HCT116 (cell line): ENCODE data around the gene TSPAN15. TPM values are rescaled to one million over a fixed set of nuclear protein-coding genes. Genes with fewer than 3 reads are reported as not detected.
A peak's percentile ranks its signal among the peaks of the same experiment; 100 is the strongest.

Source experiments
- ATAC-seq: fragments of 200-7000 bp; cut with Tn5 transposase; 2 replicates; pipeline ENCODE4 v1.9.1; 2020; ENCODE audit warnings: mild to moderate bottlenecking, moderate library complexity
- BruUV-seq: library from RNA; stranded (reverse); fragments of 400-500 nt; replicated peaks from 2 replicates; lab custom pipeline; 2021; lab: Mats Ljungman, UMichigan
- CTCF ChIA-PET: fragments of 300-600 bp; sonication (Branson Sonifier 250); formaldehyde crosslinking; loops from one replicate; lab custom pipeline; 2021; ENCODE audit warnings: antibody characterized with exemption; lab: Charles Lee
- POLR2A ChIA-PET: fragments of 300-600, 350-600 bp; sonication (Branson Sonifier 250); formaldehyde crosslinking; loops from one replicate; lab custom pipeline; 2021; ENCODE audit warnings: antibody characterized with exemption; lab: Charles Lee
- RAD21 ChIA-PET, 2 experiments: fragments of 300-600 bp; sonication (Branson Sonifier 250); formaldehyde crosslinking; loops; one replicate each; lab custom pipeline; 2023; ENCODE audit warnings: low total read pairs in 2 of 2; ENCODE audit not compliant: uncharacterized antibody in 2 of 2, unreplicated experiment in 2 of 2, low non-redundant PET in 1 of 2; lab: Charles Lee
- DNase-seq: peaks from one replicate; pipeline ENCODE4 v3.0.0-alpha.2; 2010; ENCODE audit warnings: low read depth, low spot score
- H2AFZ ChIP-seq: fragments of 200-600 bp; shearing (Covaris generic), sonication (generic); 2 replicates; pipeline ENCODE4 v1.6.1; 2017; ENCODE audit warnings: low read depth, mixed run types, mixed read lengths, antibody characterized with exemption, low read length; ENCODE audit not compliant: poor library complexity, severe bottlenecking
- H3K27ac ChIP-seq: 2 replicates; pipeline ENCODE4 v1.5.1; 2012; ENCODE audit warnings: low read depth, low read length
- H3K27me3 ChIP-seq: fragments of 200-600 bp; sonication (generic); 2 replicates; pipeline ENCODE4 v1.6.1; 2016; ENCODE audit warnings: mixed run types, low read length, mixed read lengths; ENCODE audit not compliant: insufficient read depth
- H3K36me3 ChIP-seq, 2 experiments: fragments of 200-500 bp in 1 of 2; fragments of 200-600 bp in 1 of 2; sonication (Bioruptor generic) in 1 of 2; sonication (generic) in 1 of 2; 2 replicates each; pipeline versions ENCODE4 v1.5.1 to v1.6.1; 2014 to 2016; ENCODE audit warnings: low read length in 2 of 2, inconsistent platforms in 1 of 2, mixed read lengths in 1 of 2, mixed run types in 1 of 2; ENCODE audit not compliant: insufficient read depth in 2 of 2, control insufficient read depth in 1 of 2
- H3K4me1 ChIP-seq, 2 experiments: fragments of 200-600 bp in 1 of 2; sonication (generic) in 1 of 2; 2 replicates each; pipeline versions ENCODE4 v1.5.1 to v1.6.1; 2012 to 2017; ENCODE audit warnings: low read length in 2 of 2, inconsistent platforms in 1 of 2, mild to moderate bottlenecking in 1 of 2, mixed read lengths in 1 of 2, mixed run types in 1 of 2, moderate library complexity in 1 of 2; ENCODE audit not compliant: insufficient read depth in 2 of 2, control insufficient read depth in 1 of 2
- H3K4me2 ChIP-seq: fragments of 200-600 bp; sonication (generic); 2 replicates; pipeline ENCODE4 v1.6.1; 2017; ENCODE audit warnings: mixed run types, low read length, mixed read lengths
- H3K4me3 ChIP-seq, 2 experiments: fragments of 200-600 bp in 1 of 2; sonication (generic) in 1 of 2; replicated peaks in 1 of 2; 2 replicates each; pipeline ENCODE4 v1.5.1; 2011 to 2016; ENCODE audit warnings: low read length in 2 of 2, control low read depth in 1 of 2, low read depth in 1 of 2, mild to moderate bottlenecking in 1 of 2, mixed read lengths in 1 of 2, mixed run types in 1 of 2
- H3K79me2 ChIP-seq: fragments of 200-600 bp; sonication (generic); 2 replicates; pipeline ENCODE4 v1.6.1; 2017; ENCODE audit warnings: mild to moderate bottlenecking, mixed run types, low read length, moderate library complexity, mixed read lengths; ENCODE audit not compliant: insufficient read depth
- H3K9ac ChIP-seq: fragments of 200-600 bp; sonication (generic); 2 replicates; pipeline ENCODE4 v1.6.1; 2016; ENCODE audit warnings: low read length, mixed read lengths
- H3K9me2 ChIP-seq: fragments of 200-600 bp; sonication (generic), shearing (Covaris generic); 2 replicates; pipeline ENCODE4 v1.6.1; 2017; ENCODE audit warnings: mixed run types, mild to moderate bottlenecking, moderate library complexity; ENCODE audit not compliant: insufficient read depth
- H3K9me3 ChIP-seq, 2 experiments: fragments of 200-500 bp in 1 of 2; fragments of 200-600 bp in 1 of 2; sonication (Bioruptor generic) in 1 of 2; sonication (generic) in 1 of 2; 2 replicates each; pipeline ENCODE4 v1.6.1; 2014 to 2017; ENCODE audit warnings: low read length in 2 of 2, mixed read lengths in 2 of 2, inconsistent platforms in 1 of 2, low read depth in 1 of 2, mild to moderate bottlenecking in 1 of 2, mixed run types in 1 of 2, moderate library complexity in 1 of 2; ENCODE audit not compliant: control insufficient read depth in 1 of 2, insufficient read depth in 1 of 2
- H4K20me1 ChIP-seq: fragments of 200-600 bp; sonication (generic), shearing (Covaris generic); 2 replicates; pipeline ENCODE4 v1.6.1; 2017; ENCODE audit warnings: mixed run types, mild to moderate bottlenecking, moderate library complexity; ENCODE audit not compliant: insufficient read depth
- CBX3 ChIP-seq: IDR thresholded peaks from 2 replicates; pipeline ENCODE4 v1.6.1; 2012; ENCODE audit warnings: low read depth
- CEBPB ChIP-seq: IDR thresholded peaks from 2 replicates; pipeline ENCODE4 v1.6.1; 2012; ENCODE audit warnings: low read depth
- CTCF ChIP-seq, 3 experiments: fragments of 200-600 bp in 1 of 3; sonication (generic) in 1 of 3; IDR thresholded peaks in 2 of 3; conservative IDR thresholded peaks in 1 of 3; 2 replicates each; pipeline ENCODE4 v1.5.1; 2012 to 2017; ENCODE audit warnings: low read depth in 2 of 3, low read length in 2 of 3, antibody characterized with exemption in 1 of 3, borderline replicate concordance in 1 of 3, control low read depth in 1 of 3, mild to moderate bottlenecking in 1 of 3, mixed read lengths in 1 of 3, mixed run types in 1 of 3, moderate library complexity in 1 of 3; ENCODE audit not compliant: insufficient read depth in 1 of 3
- EGR1 ChIP-seq: IDR thresholded peaks from 2 replicates; pipeline ENCODE4 v1.6.1; 2012; ENCODE audit warnings: low read depth
- ELF1 ChIP-seq: IDR thresholded peaks from 2 replicates; pipeline ENCODE4 v1.6.1; 2012; ENCODE audit warnings: low read depth, borderline replicate concordance
- EZH2 ChIP-seq: fragments of 200-600 bp; sonication (generic); IDR thresholded peaks from 2 replicates; pipeline ENCODE4 v1.6.1; 2017; ENCODE audit warnings: antibody characterized with exemption, mixed run types
- EZH2phosphoT487 ChIP-seq: fragments of 200-600 bp; IDR thresholded peaks from 2 replicates; pipeline ENCODE4 v1.6.1; 2018; ENCODE audit warnings: antibody characterized with exemption, borderline replicate concordance
- FOSL1 ChIP-seq: IDR thresholded peaks from 2 replicates; pipeline ENCODE4 v1.6.1; 2012; ENCODE audit warnings: low read depth
- JUND ChIP-seq: IDR thresholded peaks from 2 replicates; pipeline ENCODE4 v1.6.1; 2012
- POLR2A ChIP-seq: IDR thresholded peaks from 2 replicates; pipeline ENCODE4 v1.7.0; 2011; ENCODE audit warnings: borderline replicate concordance; ENCODE audit not compliant: insufficient read depth, insufficient read length; ENCODE audit errors: extremely low read depth
- RAD21 ChIP-seq: IDR thresholded peaks from 2 replicates; pipeline ENCODE4 v1.6.1; 2012; ENCODE audit warnings: low read depth, mild to moderate bottlenecking
- REST ChIP-seq: IDR thresholded peaks from 2 replicates; pipeline ENCODE4 v1.6.1; 2012; ENCODE audit warnings: low read depth
- SIN3A ChIP-seq: IDR thresholded peaks from 2 replicates; pipeline ENCODE4 v1.6.1; 2012; ENCODE audit warnings: low read depth
- SP1 ChIP-seq: IDR thresholded peaks from 2 replicates; pipeline ENCODE4 v1.6.1; 2012; ENCODE audit warnings: low read depth
- SRF ChIP-seq: IDR thresholded peaks from 2 replicates; pipeline ENCODE4 v1.6.1; 2012; ENCODE audit warnings: low read depth
- TCF7L2 ChIP-seq: IDR thresholded peaks from 2 replicates; pipeline ENCODE4 v1.7.0; 2011; ENCODE audit warnings: borderline replicate concordance, inconsistent platforms; ENCODE audit not compliant: insufficient read depth, insufficient read length; ENCODE audit errors: extremely low read depth
- YY1 ChIP-seq: IDR thresholded peaks from 2 replicates; pipeline ENCODE4 v1.6.1; 2011; ENCODE audit warnings: low read length, low read depth, moderate library complexity, mild to moderate bottlenecking; ENCODE audit not compliant: insufficient replicate concordance; ENCODE audit errors: extremely low read depth
- ZBTB33 ChIP-seq: IDR thresholded peaks from 2 replicates; pipeline ENCODE4 v1.6.1; 2011; ENCODE audit warnings: mild to moderate bottlenecking, low read length, moderate library complexity; ENCODE audit not compliant: insufficient replicate concordance; ENCODE audit errors: extremely low read depth
- ZFX ChIP-seq: fragments of 450-650 bp; IDR thresholded peaks from 2 replicates; pipeline ENCODE4 v1.6.1; 2017
- intact Hi-C: fragments of 100-400 bp; cut with micrococcal nuclease; formaldehyde crosslinking; loops from 2 replicates; pipeline ENCODE4 v1.10.0; 2022
- total RNA-seq: library from RNA; stranded (reverse); gene quantifications from one replicate; pipeline ENCODE4 v1.2.1, GENCODE V29; 2021; ENCODE audit not compliant: unreplicated experiment

The TSPAN15 gene
- total RNA-seq, 1 experiment from 2014 or later: 16.0 TPM

GRCh38 chr10:69408318-69409175 lies 42.7 kb upstream of the TSPAN15 start:
- peak overlapping the region; percentile 67 for H2AFZ ChIP-seq
- TF ChIP-seq SRF (no peak), SP1 (peak; percentile 58), RAD21 (peak; percentile 48), TCF7L2 (peak; percentile 78), FOSL1 (no peak), ELF1 (no peak; the same call in 1 of the 2 replicates), SIN3A (no peak), ZFX (peak; percentile 55; the same call in 1 of the 2 replicates), YY1 (peak; percentile 55), EZH2 (no peak), ZBTB33 (no peak), CTCF (IDR thresholded peaks at IDR 0.05 in 2 of 3, conservative IDR thresholded peaks at IDR 0.05 in 1 of 3; ENCODE audit: borderline replicate concordance in 1 of 3, insufficient read depth in 1 of 3, low read depth in 2 of 3, low read length in 2 of 3) (peak; percentile 30 to 59 (median 55); a peak in 5 of 6 replicates), POLR2A (peak; percentile 43), EGR1 (peak; percentile 82), CEBPB (no peak), EZH2phosphoT487 (no peak), REST (no peak), CBX3 (peak; percentile 77), JUND (no peak)

More at GRCh38 chr10:69408318-69409175, 42.7 kb upstream of the TSPAN15 start:
- H3K4me2 ChIP-seq: peak overlapping the region; percentile 65
- H3K4me1 ChIP-seq: peaks cover 9 to 21% of the 10 kb centered on the region in 2 experiments
- POLR2A ChIA-PET: interaction anchor here (0.6 to 0.7 kb wide), 2 partner anchors 99 to 353 kb away, joined by 3 to 4 read pairs; no protein-coding TSS in a partner anchor
- no peaks in the 10 kb centered on the region for H3K27me3 ChIP-seq
- intact Hi-C loops: loop anchor here (1.0 to 2.0 kb wide), 2 partner anchors 99 to 230 kb away; no protein-coding TSS in a partner anchor
- H3K9me3 ChIP-seq: no peaks in the 10 kb centered on the region
- CTCF ChIA-PET: interaction anchor here (0.6 to 4.4 kb wide), 36 partner anchors 9 to 424 kb away, joined by 3 to 46 read pairs (median 5); partner anchors contain the start of genes HKDC1, TACR2 and TSPAN15
- no peaks in the 10 kb centered on the region for H4K20me1 ChIP-seq
- H3K4me3 ChIP-seq: no peak overlapping the region
- no peaks in the 10 kb centered on the region for H3K9me2 ChIP-seq
- H3K79me2 ChIP-seq: no peaks in the 10 kb centered on the region
- RAD21 ChIA-PET: interaction anchor here in 1 of 2 experiments (0.6 kb wide), 1 partner anchor 191 kb away, joined by 3 read pairs; no protein-coding TSS in a partner anchor
- no TSS peak for BruUV-seq
- peak; percentile 87 for ATAC-seq
- no peaks in the 10 kb centered on the region for H3K36me3 ChIP-seq
- peak overlapping the region; percentile 34; the same call in 1 of the 2 replicates for H3K27ac ChIP-seq
- peak; percentile 88 for DNase-seq
- peak overlapping the region; percentile 47 for H3K9ac ChIP-seq
